HG02870 (cell line): ENCODE results near the gene BAG3.

Experiments
- ATAC-seq: cut with Tn5 transposase; IDR thresholded peaks from one replicate; pipeline ENCODE4 v1.9.1; 2021; ENCODE audit warnings: mild to moderate bottlenecking, moderate library complexity; ENCODE audit not compliant: unreplicated experiment

Gene BAG3

DNA sequence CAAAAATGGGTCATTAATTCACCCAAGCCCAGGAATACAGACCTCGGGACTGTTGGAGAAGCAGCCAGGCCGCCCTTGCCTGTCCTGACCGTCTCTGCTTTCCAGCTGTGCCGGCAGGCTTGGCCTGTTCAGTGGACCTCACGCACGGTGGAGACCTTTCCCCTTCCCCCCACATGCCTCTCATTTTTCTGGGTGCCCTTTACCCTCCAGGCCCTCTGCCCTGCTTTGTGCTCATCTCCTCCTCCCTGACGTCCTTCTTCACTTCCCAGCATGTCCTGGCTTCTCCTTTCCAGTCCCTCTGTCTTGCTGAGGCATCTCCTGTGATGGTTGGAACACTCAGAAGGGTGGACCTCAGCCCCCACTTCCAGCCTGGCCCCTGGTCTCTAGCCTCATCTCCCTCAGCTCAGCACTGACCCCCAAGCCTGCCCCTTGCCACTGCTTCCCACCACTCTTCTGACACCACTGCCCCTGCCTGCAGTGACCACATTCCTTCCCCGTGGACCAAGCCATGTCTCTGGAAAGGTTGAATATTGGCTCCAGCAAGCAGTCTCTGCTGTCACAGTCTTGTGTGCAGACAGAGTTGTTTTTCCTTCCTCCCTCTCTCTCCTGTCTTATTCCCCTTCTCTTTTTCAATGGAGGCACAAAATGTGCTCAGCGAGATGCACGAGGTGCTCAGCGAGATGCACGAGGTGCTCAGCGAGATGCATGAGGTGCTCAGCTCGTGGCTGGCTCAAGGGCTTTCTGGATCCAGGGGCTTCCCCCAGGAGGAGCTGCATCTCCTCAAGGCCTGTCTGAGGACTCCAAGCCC, 14.9 kb downstream of the BAG3 start:
- ATAC-seq: no peak

DNA sequence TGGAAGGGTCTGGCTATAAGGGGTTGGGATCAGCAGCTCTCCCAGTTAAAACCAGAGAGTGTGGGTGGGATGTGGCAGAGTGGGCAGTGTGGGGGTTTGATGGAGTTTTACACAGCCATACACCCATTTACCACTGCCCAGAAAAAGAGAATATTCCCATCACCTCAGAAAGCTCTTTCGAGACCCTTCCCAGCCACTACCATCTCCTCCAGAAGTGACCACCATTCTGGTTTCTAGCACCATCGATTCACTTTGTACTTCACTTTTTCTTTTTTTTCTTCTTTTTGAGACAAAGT, 15.5 kb downstream of the BAG3 start:
- ATAC-seq: no peak

DNA sequence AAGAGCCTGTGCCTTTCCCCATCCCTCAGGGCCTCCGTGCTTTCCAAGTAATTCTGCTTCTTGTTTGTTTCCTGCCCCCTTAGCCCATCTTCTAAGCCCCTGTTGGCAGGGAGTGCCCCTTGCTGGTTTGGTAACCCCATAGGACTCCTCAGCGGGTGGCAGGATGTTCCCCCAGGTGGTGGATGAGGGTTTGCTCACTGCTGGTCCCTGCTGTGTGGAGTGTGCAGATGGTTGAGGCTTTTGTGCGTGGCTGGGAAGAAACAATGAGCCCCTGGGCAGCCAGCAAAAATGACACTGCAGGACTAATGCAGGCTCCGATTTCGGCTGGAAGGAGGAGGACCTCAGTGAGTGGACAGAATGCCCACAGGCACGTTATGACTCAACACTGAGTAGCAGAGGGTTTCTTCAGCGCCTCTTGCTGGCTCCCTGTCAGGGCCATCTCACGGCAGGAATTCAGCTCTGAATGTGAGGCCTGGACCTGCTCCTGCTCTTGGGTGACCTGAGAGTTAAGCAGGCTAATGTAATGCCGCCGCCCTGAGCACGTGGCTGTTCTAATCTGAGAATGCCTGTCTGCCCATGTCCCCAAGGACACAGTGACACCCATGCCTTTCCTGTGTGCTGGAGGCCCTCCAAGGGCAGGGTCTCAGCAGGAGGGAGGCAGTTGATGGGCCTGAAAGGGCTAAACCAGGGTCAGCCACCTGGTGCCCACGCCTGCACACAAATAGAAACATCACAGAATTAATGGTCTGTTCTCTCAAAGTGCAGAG, 16.6 kb downstream of the BAG3 start:
- no peak for ATAC-seq

DNA sequence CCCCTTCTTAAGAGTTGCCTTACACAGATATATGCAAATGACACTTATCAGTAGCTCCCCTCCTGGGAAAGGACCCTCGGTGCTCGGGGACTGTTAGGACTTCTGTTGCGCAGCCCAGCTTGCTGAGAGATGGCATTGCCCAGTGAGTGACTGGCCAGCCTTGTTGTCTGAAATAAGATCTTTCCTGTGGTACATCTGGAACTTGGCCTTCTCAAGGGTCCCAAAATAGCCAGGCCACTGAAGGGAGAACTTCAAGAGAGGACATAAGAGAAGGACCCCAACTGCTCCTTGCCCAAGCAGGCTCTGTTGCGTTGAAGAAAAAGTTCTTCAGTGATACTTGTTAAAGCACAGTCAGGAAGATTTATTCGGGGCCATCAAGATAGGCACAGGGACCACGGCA, 17.3 kb downstream of the BAG3 start:
- ATAC-seq: no peak

DNA sequence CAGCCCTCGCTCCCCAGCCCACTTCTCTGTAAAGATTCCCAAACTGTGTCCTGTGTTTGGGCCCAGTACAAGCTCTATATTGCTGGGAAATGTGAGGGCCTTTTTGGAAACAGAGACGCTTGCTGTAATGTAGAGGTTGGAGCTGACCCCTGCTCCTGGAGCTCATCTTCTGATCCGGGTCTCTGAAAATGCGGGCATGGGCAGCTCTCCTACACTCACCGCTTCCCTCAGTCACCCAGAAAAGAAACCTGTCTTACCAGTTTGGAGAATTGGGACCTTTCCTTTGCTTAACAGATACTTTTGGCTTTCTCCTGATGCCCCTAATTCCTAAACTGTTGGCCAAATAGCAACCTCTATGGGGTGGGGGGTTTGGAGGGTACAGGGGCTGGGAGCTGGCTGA, 18.2 kb downstream of the BAG3 start:
- ATAC-seq: no peak

DNA sequence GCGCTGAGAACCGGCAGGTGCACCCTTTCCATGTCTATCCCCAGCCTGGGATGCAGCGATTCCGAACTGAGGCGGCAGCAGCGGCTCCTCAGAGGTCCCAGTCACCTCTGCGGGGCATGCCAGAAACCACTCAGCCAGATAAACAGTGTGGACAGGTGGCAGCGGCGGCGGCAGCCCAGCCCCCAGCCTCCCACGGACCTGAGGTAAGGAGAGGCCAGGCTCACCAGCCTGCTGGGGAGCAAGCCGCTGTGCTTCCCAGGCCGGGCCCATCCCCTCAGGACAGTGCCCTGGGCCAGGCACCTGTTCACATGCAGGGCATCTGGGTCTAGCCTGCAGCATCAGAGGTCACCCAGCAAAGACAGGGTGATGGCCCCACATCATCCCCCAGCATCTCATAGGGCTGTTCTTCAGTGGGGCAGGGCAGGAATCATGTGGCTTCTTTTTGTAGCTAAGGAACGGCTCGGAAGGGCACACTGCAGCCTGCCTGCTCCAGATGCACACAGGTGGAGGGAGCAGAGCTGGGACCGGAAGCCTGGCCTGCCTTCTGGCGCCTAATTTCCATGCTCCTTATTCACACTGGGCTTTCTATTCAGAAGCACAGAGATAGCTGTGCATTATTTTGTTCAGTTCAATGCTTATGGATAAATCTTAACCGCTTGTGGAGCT, 18.9 kb downstream of the BAG3 start:
- no peak for ATAC-seq

DNA sequence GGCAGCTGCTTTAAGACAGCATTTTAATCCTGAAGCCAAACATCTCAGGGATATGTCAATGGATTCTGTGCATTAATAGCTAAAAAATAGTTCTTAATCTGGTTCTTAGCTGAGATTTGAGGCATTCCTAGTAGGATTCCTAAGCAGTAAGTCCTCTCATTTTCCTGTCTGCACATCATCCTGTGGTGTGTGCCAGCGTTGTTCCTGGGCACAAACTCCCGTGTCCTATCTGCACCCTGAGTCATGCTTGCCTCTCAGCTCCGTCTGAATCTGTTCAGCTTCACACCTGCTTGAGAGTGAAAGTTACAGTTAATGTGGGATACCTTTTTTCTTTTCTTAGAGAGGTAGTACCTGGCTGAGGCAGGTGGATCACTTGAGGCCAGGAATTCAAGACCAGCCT, 19.5 kb downstream of the BAG3 start:
- no peak for ATAC-seq

DNA sequence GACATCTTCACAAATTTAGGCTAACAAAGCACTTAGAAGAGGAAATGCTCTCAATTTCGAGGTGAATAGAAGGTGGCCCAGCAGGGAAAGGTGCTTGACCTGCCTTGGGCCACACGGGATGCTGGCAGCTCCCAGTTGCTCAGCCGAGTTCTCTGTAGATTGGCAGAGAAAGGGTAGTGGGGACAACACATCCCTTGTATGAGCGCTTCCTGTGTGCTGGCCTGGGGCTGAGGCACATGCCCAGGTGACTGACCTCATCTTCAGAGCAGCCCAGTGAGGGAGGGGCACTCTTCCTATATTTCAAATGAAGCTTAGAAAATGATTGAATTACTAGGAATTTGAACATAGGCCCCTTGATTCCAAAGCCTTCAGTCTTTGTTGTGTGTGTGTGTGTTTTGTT, 20.2 kb downstream of the BAG3 start:
- no peak for ATAC-seq

DNA sequence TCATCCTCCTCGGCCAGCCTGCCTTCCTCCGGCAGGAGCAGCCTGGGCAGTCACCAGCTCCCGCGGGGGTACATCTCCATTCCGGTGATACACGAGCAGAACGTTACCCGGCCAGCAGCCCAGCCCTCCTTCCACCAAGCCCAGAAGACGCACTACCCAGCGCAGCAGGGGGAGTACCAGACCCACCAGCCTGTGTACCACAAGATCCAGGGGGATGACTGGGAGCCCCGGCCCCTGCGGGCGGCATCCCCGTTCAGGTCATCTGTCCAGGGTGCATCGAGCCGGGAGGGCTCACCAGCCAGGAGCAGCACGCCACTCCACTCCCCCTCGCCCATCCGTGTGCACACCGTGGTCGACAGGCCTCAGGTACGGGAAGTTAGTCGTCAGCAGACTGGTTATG, 21.1 kb downstream of the BAG3 start:
- no peak for ATAC-seq

DNA sequence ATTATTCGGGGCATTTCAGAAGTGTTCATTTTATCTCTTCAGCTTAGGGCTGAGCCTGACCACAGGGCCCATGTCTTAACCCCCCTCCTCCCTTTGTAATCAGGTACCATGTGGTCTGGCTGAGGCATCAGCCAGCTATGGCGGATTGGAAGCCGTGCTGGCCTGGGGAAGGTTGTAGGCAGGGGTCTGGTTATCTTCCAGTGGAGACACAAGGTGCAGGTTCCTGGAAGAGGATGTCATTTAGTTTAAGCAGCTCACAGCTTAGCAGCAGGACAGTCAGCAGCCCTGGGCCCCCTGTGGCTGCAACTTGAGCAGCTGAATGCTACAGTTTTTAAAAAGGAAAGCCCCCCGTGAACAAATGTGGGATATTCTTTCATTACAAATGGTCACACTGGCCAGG, 22.1 kb downstream of the BAG3 start:
- ATAC-seq: no peak

DNA sequence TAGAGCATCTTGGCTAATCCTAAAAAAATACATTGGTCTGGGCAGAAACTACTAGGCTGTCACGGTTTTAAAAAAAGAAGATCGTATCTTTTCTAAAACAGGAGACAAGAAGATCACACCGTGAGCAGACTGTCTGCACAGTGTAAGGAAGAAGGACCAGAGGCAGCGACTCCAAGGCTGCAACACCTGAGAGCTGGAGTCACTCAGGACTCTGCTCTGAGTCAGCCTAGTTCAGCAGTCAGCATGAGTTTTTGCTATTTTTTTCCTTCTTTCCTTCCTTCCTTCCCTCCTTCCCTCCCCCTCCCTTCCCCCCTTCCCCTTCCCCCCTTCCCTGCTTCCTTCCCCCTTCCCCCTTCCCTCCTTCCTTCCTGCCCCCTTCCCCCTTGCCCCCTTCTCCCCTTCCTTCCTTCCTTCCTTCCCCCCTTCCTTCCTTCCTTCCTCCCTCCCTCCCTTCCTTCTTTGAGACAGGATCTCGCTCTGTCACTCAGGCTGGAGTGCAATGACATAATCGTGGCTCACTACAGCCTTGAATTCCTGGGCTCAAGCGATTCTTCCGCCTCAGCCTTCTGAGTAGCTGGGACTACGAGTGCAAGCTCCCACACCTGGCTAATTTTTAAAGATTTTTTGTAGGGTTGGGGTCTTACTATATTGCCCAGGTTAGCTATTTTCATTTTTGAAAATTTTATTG, 24.4 kb downstream of the BAG3 start:
- no peak for ATAC-seq

DNA sequence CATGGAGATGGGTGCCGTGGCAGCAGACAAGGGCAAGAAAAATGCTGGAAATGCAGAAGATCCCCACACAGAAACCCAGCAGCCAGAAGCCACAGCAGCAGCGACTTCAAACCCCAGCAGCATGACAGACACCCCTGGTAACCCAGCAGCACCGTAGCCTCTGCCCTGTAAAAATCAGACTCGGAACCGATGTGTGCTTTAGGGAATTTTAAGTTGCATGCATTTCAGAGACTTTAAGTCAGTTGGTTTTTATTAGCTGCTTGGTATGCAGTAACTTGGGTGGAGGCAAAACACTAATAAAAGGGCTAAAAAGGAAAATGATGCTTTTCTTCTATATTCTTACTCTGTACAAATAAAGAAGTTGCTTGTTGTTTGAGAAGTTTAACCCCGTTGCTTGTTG, 25.9 kb downstream of the BAG3 start:
- ATAC-seq: no peak

DNA sequence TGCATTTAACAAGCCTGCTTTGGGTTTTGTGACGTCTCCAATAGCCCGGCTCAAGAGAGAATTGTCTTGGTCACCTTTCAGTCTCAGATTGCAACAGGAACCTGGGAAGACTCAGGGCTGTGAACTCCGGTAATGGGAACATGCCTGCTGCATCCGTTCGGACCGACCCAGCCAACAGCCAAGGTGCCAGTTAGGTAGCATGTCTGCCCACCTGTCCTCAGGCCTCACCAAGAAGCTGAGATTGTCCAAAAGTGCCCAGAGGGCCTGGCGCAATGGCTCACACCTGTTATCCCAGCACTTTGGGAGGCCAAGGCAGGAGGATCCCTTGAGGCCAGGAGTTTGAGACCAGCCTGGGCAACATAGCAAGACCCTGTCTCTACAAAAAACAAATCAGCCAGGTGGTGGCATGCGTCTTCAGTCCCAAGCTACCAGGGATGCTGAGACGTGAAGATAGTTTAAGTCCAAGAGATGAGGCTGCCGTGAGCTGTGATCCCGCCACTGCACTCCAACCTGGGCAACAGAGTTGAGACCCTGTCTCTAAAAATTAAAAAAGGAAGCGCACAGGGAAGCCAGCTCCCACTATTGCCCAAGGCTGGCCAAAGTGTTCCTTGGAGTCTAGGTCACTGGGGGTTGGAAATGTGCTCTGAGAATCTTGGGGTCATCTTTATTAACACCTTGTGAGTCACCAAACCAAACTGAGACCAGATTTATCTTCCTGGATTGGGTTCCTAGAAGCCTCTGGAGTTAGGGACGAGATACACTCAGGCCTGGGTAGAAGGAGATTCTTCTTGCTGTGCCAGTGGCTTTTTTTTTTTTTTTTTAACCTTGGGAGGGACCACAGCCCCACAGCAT, 26.9 kb downstream of the BAG3 start:
- no peak for ATAC-seq

DNA sequence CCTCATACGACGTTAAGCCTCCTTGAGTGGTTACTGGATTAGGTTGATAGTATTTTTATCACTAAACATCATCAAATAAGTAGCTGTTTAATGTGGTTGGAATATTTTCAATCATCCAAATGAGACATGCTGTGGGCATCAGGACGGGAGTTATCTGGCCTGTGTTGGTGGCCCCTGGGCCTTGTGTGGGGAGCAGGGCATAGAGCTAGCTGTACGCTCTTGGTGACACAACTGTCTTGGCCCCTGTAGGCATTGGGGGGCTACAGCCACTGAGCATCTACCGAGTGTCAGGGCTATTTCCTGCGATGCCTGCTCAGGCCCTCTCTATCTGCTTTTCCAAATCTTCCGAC, 28.3 kb downstream of the BAG3 start:
- ATAC-seq: no peak

DNA sequence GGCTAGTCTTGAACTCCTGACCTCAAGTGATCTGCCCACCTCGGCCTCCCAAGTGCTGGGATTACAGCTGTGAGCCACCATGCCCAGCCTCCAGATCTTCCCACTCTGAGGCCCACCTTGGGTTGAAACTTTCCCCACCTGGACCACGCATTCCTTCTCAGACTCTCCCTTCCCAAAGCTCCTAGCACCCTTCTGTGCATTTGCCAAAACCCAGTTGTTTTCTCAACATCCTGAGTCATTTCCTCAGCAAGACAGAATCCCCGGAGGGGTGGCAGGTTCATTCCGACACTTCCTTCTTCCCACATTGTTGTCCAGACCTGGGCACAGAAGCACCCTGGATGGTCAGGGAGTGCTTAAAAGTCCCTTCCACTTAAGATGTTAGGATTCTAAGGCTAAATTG, 28.9 kb downstream of the BAG3 start:
- ATAC-seq: no peak

DNA sequence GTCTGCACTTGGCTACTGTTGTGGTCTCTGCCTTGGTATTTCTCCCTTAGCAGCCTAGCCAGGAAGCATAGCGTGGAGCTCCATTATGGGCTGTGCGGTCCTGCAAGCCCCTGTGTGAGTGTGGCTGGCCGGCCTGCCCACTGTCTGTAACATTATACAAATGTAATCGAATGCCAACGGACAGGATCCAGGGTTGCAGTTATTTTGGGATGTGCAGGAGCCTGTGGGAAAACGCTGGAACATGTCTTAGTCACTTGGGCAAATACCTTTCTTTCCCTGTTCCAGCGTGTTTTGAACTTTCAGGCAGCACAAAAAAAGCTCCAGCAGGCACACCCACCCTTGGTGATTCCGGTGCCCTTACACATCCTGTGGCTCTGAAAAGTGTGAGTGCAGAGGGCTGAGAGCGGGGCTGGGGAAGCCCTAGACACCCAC, 29.5 kb downstream of the BAG3 start:
- no peak for ATAC-seq

DNA sequence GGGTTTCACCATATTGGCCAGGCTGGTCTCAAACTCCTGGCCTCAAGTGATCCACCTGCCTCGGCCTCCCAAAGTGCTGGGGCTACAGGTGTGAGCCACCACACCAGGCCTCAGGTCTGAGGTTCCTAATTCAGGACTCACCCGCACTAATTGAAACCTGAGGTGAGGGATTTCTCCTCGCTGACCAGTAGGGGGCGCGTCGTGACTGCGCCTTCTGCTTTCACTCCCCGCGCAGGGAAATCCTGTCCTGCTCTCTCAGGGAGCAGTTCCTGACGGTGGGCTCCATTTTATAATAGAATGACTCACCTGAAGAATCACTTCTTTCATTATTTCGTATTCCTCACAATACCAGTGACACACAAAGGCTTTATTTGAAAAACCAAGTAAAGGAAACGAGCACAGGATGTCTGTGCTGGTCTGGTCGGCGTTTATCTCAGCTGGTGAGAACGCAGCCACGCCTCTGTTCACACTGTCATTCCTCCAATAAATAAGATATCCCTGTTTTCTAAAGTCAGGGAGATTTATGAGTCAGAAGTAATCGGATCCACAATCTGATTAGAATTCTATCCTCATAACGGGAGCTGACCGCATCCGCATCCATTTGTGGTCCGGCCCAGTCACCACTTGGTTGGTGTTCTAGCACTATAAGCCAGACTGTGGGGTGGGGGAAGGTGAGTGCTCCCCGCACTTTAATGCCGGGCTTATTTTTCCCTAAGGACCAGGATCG, 35.4 kb downstream of the BAG3 start:
- ATAC-seq: peak; percentile 74

DNA sequence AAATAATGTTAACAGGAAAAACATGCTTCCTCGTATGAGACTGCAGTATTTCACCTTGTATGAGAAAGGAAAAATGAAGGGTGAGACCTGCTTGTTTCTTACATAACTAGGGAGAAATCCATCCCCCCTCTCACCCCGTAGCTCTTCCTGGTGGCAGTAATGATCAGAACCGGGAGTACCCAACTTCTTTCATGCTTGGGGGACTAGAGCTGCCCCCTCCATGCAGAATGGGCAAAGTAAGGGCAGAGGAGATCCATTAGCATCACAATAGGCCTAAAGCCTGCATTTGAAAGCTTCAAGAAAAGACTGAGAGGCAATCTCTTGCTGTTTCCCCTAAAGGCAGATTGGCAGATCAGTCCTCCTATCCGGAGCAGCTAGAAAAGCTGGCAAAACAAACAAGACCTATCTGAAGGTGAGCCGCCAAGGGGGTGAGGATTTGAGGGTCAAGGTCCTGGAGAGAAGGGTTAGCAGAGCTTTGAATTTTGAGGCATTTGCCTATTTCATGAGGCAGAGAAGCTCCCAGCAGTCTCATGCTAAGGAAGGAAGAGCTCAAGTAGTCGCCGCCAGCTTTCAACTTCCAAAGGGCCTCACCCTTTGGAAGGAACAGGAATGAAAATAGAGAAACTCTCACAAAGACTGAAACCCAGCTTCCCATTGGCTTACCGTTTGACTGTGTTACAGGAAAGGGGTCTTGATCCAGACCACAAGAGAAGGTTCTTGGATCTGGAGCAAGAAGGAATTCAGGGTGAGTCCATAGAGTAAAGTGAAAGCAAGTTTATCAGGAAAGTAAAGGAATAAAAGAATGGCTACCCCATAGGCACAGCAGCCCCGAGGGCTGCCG, 36.2 kb downstream of the BAG3 start:
- ATAC-seq: no peak

DNA sequence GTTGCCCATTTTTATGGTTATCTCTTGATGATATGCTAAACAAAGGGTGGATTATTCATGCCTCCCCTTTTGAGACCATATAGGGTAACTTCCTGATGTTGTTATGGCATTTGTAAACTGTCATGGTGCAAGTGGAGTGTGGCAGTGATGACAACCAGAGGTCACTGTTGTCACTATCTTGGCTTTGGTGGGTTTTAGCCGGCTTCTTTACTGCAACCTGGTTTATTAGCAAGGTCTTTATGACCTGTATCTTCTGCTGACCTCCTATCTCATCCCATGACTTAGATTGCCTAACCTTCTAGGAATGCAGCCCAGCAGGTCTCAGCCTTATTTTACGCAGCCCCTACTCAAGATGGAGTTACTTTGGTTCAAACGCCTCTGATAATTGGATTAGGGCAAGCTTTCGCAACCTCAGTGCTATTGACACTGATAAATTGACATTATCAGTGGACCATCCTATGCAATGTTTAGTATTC, 36.9 kb downstream of the BAG3 start:
- ATAC-seq: no peak
